ENCODE measurements around the gene FGF4.

FGF4 gene

GRCh38 chr11:69775163-69775755 is at the start of gene FGF4:
Gene FGF4 (minus strand): TSS chr11:69775341. CDS start chr11:69775084, 257 bp downstream.
- DNase-seq, result no peak

- no peak for DNase-seq
Measured at GRCh38 chr11:69823641-69824265, 48.6 kb upstream of the FGF4 start.

GRCh38 chr11:69822676-69823494 is 47.7 kb upstream of the FGF4 start:
- no peak for DNase-seq

- DNase-seq, result no peak
Measured at GRCh38 chr11:69821511-69822040, 46.4 kb upstream of the FGF4 start.

- no peak for DNase-seq
Measured at GRCh38 chr11:69820441-69820840, 45.3 kb upstream of the FGF4 start.

- DNase-seq, result no peak
Measured at GRCh38 chr11:69819541-69820070, 44.5 kb upstream of the FGF4 start.

- no peak for DNase-seq
Measured at GRCh38 chr11:69818603-69819441, 43.7 kb upstream of the FGF4 start, which contains the start of gene FGF3. Gene FGF3 (minus strand): TSS chr11:69819416. CDS start chr11:69818933, 483 bp downstream.

GRCh38 chr11:69818231-69818602 is 43.1 kb upstream of the FGF4 start:
- DNase-seq, result no peak

- no peak for DNase-seq
Measured at GRCh38 chr11:69817265-69818230, 42.4 kb upstream of the FGF4 start.

- DNase-seq, result no peak
Measured at GRCh38 chr11:69816671-69817070, 41.5 kb upstream of the FGF4 start.

GRCh38 chr11:69815973-69816372 is 40.8 kb upstream of the FGF4 start:
- no peak for DNase-seq

- no peak for DNase-seq
Measured at GRCh38 chr11:69814902-69815301, 39.8 kb upstream of the FGF4 start.

- no peak for DNase-seq
Measured at GRCh38 chr11:69814411-69814810, 39.3 kb upstream of the FGF4 start.

GRCh38 chr11:69813839-69814238 is 38.7 kb upstream of the FGF4 start:
- DNase-seq, result no peak

- DNase-seq, result no peak
Measured at GRCh38 chr11:69812946-69813345, 37.8 kb upstream of the FGF4 start.

GRCh38 chr11:69812256-69812655 is 37.1 kb upstream of the FGF4 start:
- no peak for DNase-seq

- DNase-seq, result no peak
Measured at GRCh38 chr11:69811431-69811830, 36.3 kb upstream of the FGF4 start.

GRCh38 chr11:69810289-69811118 is 35.4 kb upstream of the FGF4 start:
- no peak for DNase-seq

GRCh38 chr11:69808667-69809086 is 33.5 kb upstream of the FGF4 start:
- no peak for DNase-seq

GRCh38 chr11:69807106-69807815 is 32.1 kb upstream of the FGF4 start:
- no peak for DNase-seq

All from NCI-H146 (cell line).